ENCODE measurements around the gene IGFBPL1. TPM values are rescaled to one million over a fixed set of nuclear protein-coding genes. Genes with fewer than 3 reads are reported as not detected.
"Not testable (repeated sequence)": the region's sequence is repeated elsewhere in the genome, so short reads cannot be mapped to it uniquely, and the experiment has no call there.

IGFBPL1 gene
- total and polyA plus RNA-seq, 8 donors: 0.12 to 2.2 (median 0.72) TPM

- DNase-seq (no peak), FAIRE-seq (no peak), ATAC-seq (peak in 3 of 4 donors; percentile 22 to 32 (median 28))
- no peaks in the 10 kb centered on the region for H3K4me1 ChIP-seq
- no peaks in the 10 kb centered on the region for H3K27me3 ChIP-seq
- no peak overlapping the region for H3K4me3 ChIP-seq
- no peaks in the 10 kb centered on the region for H3K9me3 ChIP-seq
- WGBS, 2 donors: 63 to 68% methylated on average over 6 of the region's 6 CpGs
- H3K36me3 ChIP-seq: no peaks in the 10 kb centered on the region
- intact Hi-C loops (cut with DNase I): no loop called here
- peak overlapping the region in 3 of 4 donors; percentile 24 to 72 (median 64) for H3K27ac ChIP-seq
- TF ChIP-seq CTCF (IDR thresholded peaks at IDR 0.05): no peak
These were observed 43.9 kb downstream of the IGFBPL1 start for GRCh38 chr9:38380230-38380871.

- H3K4me1 ChIP-seq; H3K27ac ChIP-seq; H3K27me3 ChIP-seq; H3K36me3 ChIP-seq; FAIRE-seq; intact Hi-C loops (cut with DNase I); ATAC-seq; H3K4me3 ChIP-seq; H3K9me3 ChIP-seq; DNase-seq: not testable (repeated sequence)
- 91 to 96% methylated on average over 32 to 42 of the region's 42 CpGs for WGBS, 2 donors
These were observed 46.7 kb downstream of the IGFBPL1 start for GRCh38 chr9:38377336-38378083.

- Histone ChIP-seq H3K36me3 (no peaks in the 10 kb centered on the region), H3K9me3 (no peaks in the 10 kb centered on the region), H3K4me3 (no peak overlapping the region), H3K4me1 (no peaks in the 10 kb centered on the region), H3K27ac (no peak overlapping the region), H3K27me3 (no peaks in the 10 kb centered on the region)
- ATAC-seq: no peak
- intact Hi-C loops (cut with DNase I): no loop called here
- DNase-seq: no peak
- 53 to 58% methylated on average over 9 of the region's 9 CpGs for WGBS, 2 donors
- FAIRE-seq: no peak
- no peak for TF ChIP-seq CTCF (IDR thresholded peaks at IDR 0.05)
These were observed 48.1 kb downstream of the IGFBPL1 start for GRCh38 chr9:38376021-38376670.

GRCh38 chr9:38375572-38375963 is 48.7 kb downstream of the IGFBPL1 start:
- intact Hi-C loops (cut with DNase I): no loop called here
- 65 to 67% methylated on average over 10 of the region's 10 CpGs for WGBS, 2 donors
- H3K4me3 ChIP-seq: no peak overlapping the region
- DNase-seq (no peak), ATAC-seq (no peak), FAIRE-seq (no peak)
- TF ChIP-seq CTCF (IDR thresholded peaks at IDR 0.05): no peak
- no peaks in the 10 kb centered on the region for H3K4me1 ChIP-seq
- H3K9me3 ChIP-seq: no peaks in the 10 kb centered on the region
- no peaks in the 10 kb centered on the region for H3K36me3 ChIP-seq
- no peaks in the 10 kb centered on the region for H3K27me3 ChIP-seq
- H3K27ac ChIP-seq: no peak overlapping the region

GRCh38 chr9:38374847-38375571 is 49.2 kb downstream of the IGFBPL1 start:
- Histone ChIP-seq H3K4me1 (no peaks in the 10 kb centered on the region), H3K9me3 (no peaks in the 10 kb centered on the region), H3K27ac (no peak overlapping the region), H3K4me3 (no peak overlapping the region), H3K27me3 (no peaks in the 10 kb centered on the region), H3K36me3 (no peaks in the 10 kb centered on the region)
- DNase-seq: no peak
- no peak for FAIRE-seq
- ATAC-seq: no peak
- no peak for TF ChIP-seq CTCF (IDR thresholded peaks at IDR 0.05)
- 54 to 57% methylated on average over 5 of the region's 5 CpGs for WGBS, 2 donors
- intact Hi-C loops (cut with DNase I): no loop called here
